Muscle layer of duodenum (tissue), 2 donors: Measurements from ENCODE around the gene PLPPR3.

Experiments used
- H3K27ac ChIP-seq: one replicate; pipeline ENCODE4 v1.7.0; 2013; ENCODE audit warnings: mild to moderate bottlenecking, low read length
- H3K27me3 ChIP-seq: one replicate; pipeline ENCODE4 v1.7.0; 2013; ENCODE audit warnings: low read depth, mild to moderate bottlenecking, control low read depth, low read length
- H3K36me3 ChIP-seq, 2 donors: one replicate each; pipeline ENCODE4 v1.7.0; 2013; ENCODE audit warnings: low read length in 2 of 2, control low read depth in 1 of 2, mild to moderate bottlenecking in 1 of 2; ENCODE audit not compliant: insufficient read depth in 2 of 2, control insufficient read depth in 1 of 2
- H3K4me1 ChIP-seq, 2 donors: one replicate each; pipeline ENCODE4 v1.7.0; 2013; ENCODE audit warnings: low read length in 2 of 2, mild to moderate bottlenecking in 2 of 2, control low read depth in 1 of 2, moderate library complexity in 1 of 2; ENCODE audit not compliant: insufficient read depth in 2 of 2, control insufficient read depth in 1 of 2
- H3K4me3 ChIP-seq, 2 donors: one replicate each; pipeline ENCODE4 v1.7.0; 2013; ENCODE audit warnings: low read length in 2 of 2, low read depth in 1 of 2, mild to moderate bottlenecking in 1 of 2
- H3K9me3 ChIP-seq, 2 donors: one replicate each; pipeline ENCODE4 v1.7.0; 2013; ENCODE audit warnings: low read length in 2 of 2, control low read depth in 1 of 2, mild to moderate bottlenecking in 1 of 2; ENCODE audit not compliant: control insufficient read depth in 1 of 2
- donor health status: healthy.

PLPPR3 gene

DNA sequence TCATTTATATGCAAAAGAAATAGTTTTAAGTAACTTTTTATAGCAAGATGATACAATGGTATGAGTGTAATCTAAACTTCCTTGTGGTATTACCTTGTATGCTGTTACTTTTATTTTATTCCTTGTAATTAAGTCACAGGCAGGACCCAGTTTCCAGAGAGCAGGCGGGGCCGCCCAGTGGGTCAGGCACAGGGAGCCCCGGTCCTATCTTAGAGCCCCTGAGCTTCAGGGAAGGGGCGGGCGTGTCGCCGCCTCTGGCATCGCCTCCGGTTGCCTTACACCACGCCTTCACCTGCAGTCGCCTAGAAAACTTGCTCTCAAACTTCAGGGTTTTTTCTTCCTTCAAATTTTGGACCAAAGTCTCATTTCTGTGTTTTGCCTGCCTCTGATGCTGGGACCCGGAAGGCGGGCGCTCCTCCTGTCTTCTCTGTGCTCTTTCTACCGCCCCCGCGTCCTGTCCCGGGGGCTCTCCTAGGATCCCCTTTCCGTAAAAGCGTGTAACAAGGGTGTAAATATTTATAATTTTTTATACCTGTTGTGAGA, 10.2 kb downstream of the PLPPR3 start:
- H3K27me3 ChIP-seq = no peaks in the 10 kb centered on the region
- H3K4me3 ChIP-seq = no peak overlapping the region
- no peak overlapping the region for H3K27ac ChIP-seq
- no peaks in the 10 kb centered on the region for H3K4me1 ChIP-seq
- peaks cover 36 to 65% of the 10 kb centered on the region in 2 donors for H3K36me3 ChIP-seq
- H3K9me3 ChIP-seq = no peaks in the 10 kb centered on the region

DNA sequence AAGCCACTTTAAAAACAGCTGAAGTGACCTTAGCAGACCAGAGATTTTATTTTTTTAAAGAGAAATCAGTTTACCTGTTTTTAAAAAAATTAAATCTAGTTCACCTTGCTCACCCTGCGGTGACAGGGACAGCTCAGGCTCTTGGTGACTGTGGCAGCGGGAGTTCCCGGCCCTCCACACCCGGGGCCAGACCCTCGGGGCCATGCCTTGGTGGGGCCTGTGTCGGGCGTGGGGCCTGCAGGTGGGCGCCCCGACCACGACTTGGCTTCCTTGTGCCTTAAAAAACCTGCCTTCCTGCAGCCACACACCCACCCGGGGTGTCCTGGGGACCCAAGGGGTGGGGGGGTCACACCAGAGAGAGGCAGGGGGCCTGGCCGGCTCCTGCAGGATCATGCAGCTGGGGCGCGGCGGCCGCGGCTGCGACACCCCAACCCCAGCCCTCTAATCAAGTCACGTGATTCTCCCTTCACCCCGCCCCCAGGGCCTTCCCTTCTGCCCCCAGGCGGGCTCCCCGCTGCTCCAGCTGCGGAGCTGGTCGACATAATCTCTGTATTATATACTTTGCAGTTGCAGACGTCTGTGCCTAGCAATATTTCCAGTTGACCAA, 10.8 kb downstream of the PLPPR3 start:
- H3K4me1 ChIP-seq = no peaks in the 10 kb centered on the region
- no peak overlapping the region for H3K27ac ChIP-seq
- H3K36me3 ChIP-seq = peaks cover 38 to 71% of the 10 kb centered on the region in 2 donors
- H3K27me3 ChIP-seq = no peaks in the 10 kb centered on the region
- H3K9me3 ChIP-seq = no peaks in the 10 kb centered on the region
- no peak overlapping the region for H3K4me3 ChIP-seq

DNA sequence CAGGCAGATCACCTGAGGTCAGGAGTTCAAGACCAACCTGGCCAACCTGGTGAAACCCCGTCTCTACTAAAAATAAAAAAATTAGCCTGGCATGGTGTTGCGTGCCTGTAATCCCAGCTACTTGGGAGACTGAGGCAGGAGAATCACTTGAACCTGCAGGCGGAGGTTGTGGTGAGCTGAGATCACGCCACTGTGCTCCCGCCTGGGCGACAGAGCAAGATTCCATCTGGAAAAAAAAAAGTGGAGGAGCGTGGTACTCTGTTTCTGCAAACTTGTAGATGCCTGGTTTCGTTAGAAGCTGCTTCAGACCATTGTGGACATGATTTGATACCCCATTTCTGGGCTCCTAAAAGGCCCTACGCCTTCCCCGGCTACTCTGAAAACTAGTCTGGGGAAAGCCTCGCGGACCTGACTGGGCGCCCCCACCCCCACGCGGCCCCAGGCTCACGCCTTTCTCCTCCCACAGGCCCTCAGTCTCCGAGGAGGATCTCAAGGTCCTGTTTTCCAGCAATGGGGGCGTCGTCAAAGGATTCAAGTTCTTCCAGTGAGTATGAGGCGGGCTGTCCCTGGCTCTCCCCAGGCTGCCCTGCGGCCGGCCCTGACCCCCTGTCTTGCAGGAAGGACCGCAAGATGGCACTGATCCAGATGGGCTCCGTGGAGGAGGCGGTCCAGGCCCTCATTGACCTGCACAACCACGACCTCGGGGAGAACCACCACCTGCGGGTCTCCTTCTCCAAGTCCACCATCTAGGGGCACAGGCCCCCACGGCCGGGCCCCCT, 11.5 kb downstream of the PLPPR3 start:
- no peaks in the 10 kb centered on the region for H3K9me3 ChIP-seq
- no peaks in the 10 kb centered on the region for H3K4me1 ChIP-seq
- H3K4me3 ChIP-seq = no peak overlapping the region
- H3K27me3 ChIP-seq = no peaks in the 10 kb centered on the region
- H3K36me3 ChIP-seq = peaks cover 42 to 78% of the 10 kb centered on the region in 2 donors
- no peak overlapping the region for H3K27ac ChIP-seq

DNA sequence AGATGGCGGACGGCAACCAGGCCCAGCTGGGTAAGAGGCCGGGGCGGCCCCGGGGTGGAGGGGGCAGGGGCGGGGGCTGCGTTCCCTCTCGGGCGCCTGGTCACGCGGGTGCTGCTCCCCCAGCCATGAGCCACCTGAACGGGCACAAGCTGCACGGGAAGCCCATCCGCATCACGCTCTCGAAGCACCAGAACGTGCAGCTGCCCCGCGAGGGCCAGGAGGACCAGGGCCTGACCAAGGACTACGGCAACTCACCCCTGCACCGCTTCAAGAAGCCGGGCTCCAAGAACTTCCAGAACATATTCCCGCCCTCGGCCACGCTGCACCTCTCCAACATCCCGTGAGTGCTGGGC, 13.4 kb downstream of the PLPPR3 start:
- H3K36me3 ChIP-seq = peaks cover 55 to 92% of the 10 kb centered on the region in 2 donors
- no peaks in the 10 kb centered on the region for H3K27me3 ChIP-seq
- no peaks in the 10 kb centered on the region for H3K9me3 ChIP-seq
- H3K27ac ChIP-seq = no peak overlapping the region
- H3K4me1 ChIP-seq = peaks cover 0 to 16% of the 10 kb centered on the region in 2 donors
- no peak overlapping the region for H3K4me3 ChIP-seq

DNA sequence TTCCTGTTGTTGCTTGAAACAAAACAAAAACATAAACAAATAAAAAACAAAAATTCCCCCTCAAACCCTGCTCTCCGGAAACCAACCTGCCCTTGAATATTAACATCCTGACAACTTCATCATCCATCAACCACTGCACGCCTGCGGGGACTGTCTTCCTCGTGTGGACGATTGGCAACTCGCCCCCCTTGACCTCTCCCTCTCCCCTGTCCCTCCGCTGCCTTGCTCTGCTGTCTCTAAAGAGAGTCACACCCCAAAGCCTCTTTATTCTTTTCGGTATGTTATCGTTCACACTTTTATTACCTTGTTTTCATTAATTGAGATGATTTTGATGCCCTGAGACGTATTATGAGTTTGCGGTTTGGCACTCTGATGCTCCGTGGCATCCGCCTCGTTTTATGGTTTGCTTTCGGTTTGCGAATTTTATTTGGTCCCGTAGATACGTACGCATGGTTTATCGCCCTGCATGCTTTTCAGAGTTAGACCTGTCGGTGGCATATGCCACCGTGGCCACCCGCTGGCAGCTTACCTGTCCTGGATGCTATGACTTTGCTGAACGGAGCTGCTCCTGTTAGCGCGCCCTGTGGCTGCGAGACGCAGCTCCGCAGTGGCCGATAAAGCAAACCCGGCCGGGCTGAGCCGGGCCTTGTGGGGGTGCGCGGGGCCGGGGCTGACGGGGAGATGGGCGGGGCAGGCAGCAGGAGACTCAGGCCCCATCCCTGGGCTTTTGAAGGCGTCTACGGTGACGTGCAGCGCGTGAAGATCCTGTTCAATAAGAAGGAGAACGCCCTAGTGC, 13.9 kb downstream of the PLPPR3 start:
- Histone ChIP-seq H3K27ac (no peak overlapping the region), H3K4me1 (peaks cover 0 to 22% of the 10 kb centered on the region in 2 donors), H3K36me3 (peaks cover 55 to 86% of the 10 kb centered on the region in 2 donors)

DNA sequence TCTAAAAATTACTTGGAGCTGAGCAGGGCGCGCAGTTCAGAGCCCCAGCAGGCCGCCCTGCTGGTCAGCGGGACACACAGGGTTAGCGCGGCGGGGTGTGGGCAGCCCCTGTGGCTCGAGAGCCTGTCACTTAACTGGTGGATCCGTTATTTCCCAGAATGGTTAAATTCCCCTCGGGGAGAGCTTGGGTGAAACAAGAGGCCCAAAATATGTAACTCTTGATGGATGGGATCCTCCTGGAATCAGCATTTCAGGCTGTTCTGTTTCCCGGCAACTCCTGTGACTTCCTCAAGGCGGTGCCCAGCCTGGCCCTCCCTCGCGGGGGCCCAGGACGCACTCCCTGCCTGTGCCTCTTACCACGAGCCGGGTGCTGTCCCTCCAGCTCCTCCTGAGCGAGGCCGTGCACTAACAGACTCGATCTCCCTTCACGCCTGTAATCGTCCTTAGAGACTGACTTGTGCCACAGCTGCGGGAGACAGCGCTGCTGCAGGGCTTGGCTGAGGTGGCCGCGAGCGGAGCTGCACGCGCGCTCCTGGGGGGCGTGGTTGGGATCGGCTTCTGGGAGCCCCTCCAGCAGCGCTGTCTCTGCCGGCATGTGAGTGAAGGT, 14.8 kb downstream of the PLPPR3 start:
- Histone ChIP-seq H3K27ac (no peak overlapping the region), H3K4me3 (no peak overlapping the region), H3K27me3 (no peaks in the 10 kb centered on the region), H3K4me1 (peaks cover 5 to 31% of the 10 kb centered on the region in 2 donors), H3K9me3 (no peaks in the 10 kb centered on the region), H3K36me3 (peaks cover 55 to 82% of the 10 kb centered on the region in 2 donors)

More for the DNA sequence above, 13.9 kb downstream of the PLPPR3 start:
- Histone ChIP-seq H3K27me3 (no peaks in the 10 kb centered on the region), H3K4me3 (no peak overlapping the region), H3K9me3 (no peaks in the 10 kb centered on the region)

DNA sequence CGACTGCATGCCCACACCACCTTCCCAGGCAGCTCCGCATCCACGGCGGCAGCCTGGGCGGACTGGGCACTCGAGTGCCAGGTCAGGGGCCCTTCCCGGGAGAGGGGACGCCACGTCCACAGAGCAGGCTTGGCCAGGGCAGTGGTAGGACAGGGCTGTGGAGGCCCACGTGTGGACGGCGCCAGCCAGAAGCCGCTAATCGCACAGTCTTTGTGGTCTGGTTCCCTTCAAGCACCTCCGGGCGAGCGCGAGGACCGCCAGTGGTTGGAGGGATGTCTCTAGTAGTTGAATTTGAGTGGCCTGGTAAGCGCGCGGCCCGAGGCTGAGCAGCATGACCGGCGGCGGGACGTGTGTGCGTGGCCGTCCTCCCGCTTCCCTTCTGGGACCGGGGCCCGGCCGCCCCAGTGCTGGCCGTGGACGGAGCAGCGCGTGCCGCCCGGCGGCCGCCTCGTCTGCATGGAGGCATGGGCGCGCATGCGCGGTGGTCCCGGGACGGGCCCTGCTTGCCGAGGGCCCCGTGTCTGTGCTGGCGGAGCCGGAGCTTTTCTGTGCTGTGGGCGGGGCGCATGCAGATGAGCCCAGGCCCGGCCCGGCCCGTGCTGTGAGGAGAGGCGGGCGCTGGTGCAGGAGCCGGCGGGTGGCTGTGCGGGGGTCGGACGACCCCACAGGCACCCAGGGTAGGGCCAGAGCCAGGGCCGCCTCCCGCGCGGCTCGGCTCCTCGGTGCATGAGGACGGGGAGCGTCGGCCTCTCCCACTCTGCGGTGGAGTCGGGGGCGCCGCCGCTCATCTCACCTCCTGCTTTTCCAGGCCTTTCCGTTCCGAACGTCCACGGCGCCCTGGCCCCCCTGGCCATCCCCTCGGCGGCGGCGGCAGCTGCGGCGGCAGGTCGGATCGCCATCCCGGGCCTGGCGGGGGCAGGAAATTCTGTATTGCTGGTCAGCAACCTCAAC, 15.9 kb downstream of the PLPPR3 start:
- Histone ChIP-seq H3K4me3 (no peak overlapping the region), H3K9me3 (no peaks in the 10 kb centered on the region), H3K36me3 (peaks cover 47 to 72% of the 10 kb centered on the region in 2 donors), H3K27ac (no peak overlapping the region), H3K27me3 (no peaks in the 10 kb centered on the region), H3K4me1 (peaks cover 9 to 42% of the 10 kb centered on the region in 2 donors)

DNA sequence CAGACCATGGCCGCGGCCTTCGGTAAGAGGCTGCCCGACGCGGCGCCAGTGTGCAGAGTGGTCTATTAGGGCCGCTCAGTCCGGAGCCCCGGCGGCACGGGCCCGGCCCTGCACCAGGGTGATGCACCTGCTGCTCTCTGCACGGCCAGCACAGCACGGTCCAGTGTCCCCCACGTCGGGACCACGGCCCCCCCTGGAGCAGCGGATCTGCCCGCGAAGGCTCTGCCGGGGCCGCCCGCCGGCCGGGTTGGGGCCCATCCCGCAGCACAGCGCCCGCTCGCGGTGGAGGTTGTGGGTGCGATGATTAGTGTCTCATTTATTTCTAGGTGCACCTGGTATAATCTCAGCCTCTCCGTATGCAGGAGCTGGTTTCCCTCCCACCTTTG, 16.6 kb downstream of the PLPPR3 start:
- Histone ChIP-seq H3K4me1 (peaks cover 15 to 49% of the 10 kb centered on the region in 2 donors), H3K27me3 (no peaks in the 10 kb centered on the region), H3K4me3 (no peak overlapping the region), H3K36me3 (peaks cover 40 to 70% of the 10 kb centered on the region in 2 donors), H3K9me3 (no peaks in the 10 kb centered on the region), H3K27ac (no peak overlapping the region)

DNA sequence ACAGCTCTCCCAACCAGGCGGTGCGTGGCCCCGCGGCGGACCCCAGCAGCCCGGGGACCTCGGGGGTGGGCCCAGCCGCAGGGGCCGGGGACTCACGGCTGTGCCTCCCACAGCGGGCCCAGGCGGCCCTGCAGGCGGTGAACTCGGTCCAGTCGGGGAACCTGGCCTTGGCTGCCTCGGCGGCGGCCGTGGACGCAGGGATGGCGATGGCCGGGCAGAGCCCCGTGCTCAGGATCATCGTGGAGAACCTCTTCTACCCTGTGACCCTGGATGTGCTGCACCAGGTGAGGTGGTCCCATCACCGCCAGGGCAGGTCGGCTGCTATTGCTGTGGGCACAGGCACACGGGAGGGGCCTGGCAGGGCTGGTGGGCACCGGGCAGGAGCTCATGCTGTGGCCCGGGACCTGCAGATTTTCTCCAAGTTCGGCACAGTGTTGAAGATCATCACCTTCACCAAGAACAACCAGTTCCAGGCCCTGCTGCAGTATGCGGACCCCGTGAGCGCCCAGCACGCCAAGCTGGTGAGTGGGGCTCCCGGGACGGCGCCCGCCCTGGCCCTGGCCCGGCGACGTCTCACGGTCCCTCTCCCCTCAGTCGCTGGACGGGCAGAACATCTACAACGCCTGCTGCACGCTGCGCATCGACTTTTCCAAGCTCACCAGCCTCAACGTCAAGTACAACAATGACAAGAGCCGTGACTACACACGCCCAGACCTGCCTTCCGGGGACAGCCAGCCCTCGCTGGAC, 17.2 kb downstream of the PLPPR3 start:
- no peak overlapping the region for H3K27ac ChIP-seq
- H3K36me3 ChIP-seq = peaks cover 35 to 65% of the 10 kb centered on the region in 2 donors
- H3K9me3 ChIP-seq = no peaks in the 10 kb centered on the region
- H3K27me3 ChIP-seq = no peaks in the 10 kb centered on the region
- H3K4me1 ChIP-seq = peaks cover 17 to 54% of the 10 kb centered on the region in 2 donors
- no peak overlapping the region for H3K4me3 ChIP-seq
